ENCODE measurements around the gene FAM237A.

- TF ChIP-seq CTCF (IDR thresholded peaks at IDR 0.05; ENCODE audit: poor library complexity, severe bottlenecking), result no peak
- no peak for TF ChIP-seq EP300 (conservative IDR thresholded peaks at IDR 0.05; ENCODE audit: poor library complexity, severe bottlenecking)
- no peak for TF ChIP-seq TAF1 (IDR thresholded peaks at IDR 0.05; ENCODE audit: low read depth)
- TF ChIP-seq REST (IDR thresholded peaks at IDR 0.05; ENCODE audit: borderline replicate concordance), result no peak
- TF ChIP-seq MXI1 (conservative IDR thresholded peaks at IDR 0.05; ENCODE audit: poor library complexity, severe bottlenecking), result no peak
- no peak for TF ChIP-seq EZH2 (IDR thresholded peaks at IDR 0.05; ENCODE audit: borderline replicate concordance, insufficient read depth, low read length, poor library complexity, severe bottlenecking)
Measured at GRCh38 chr2:206610451-206610850, 31.8 kb upstream of the FAM237A start.

All from neural cell (in vitro differentiated cells).